MCF 10A (cell line): ENCODE measurements around the gene RAB9B. TPM values are rescaled to one million over a fixed set of nuclear protein-coding genes. Genes with fewer than 3 reads are reported as not detected.
A peak's percentile ranks its signal among the peaks of the same experiment; 100 is the strongest.
"Not testable (repeated sequence)": the region's sequence is repeated elsewhere in the genome, so short reads cannot be mapped to it uniquely, and the experiment has no call there.

Experiments used
- BruUV-seq: library from RNA; stranded (reverse); fragments of 400-500 nt; replicated peaks from 2 replicates; lab custom pipeline; 2021; lab: Mats Ljungman, UMichigan
- CTCF ChIA-PET: fragments of 300-600 bp; sonication (Branson Sonifier 250); formaldehyde crosslinking; extraction: SDS; loops from one replicate; lab custom pipeline; 2021; ENCODE audit warnings: antibody characterized with exemption, inconsistent platforms; lab: Yijun Ruan, JAX
- POLR2A ChIA-PET: fragments of 300-600, 350-650 bp; sonication (Branson Sonifier 250); formaldehyde crosslinking; extraction: SDS; loops from one replicate; lab custom pipeline; 2020; ENCODE audit warnings: antibody characterized with exemption, inconsistent platforms; lab: Yijun Ruan, JAX
- DNase-seq: peaks from one replicate; pipeline ENCODE4 v3.0.0-alpha.2; 2018; ENCODE audit not compliant: unreplicated experiment
- H3K27ac Mint-ChIP-seq: one replicate; pipeline ENCODE4 v1.8.0; 2022; ENCODE audit warnings: mild to moderate bottlenecking, low read depth, mixed read lengths; ENCODE audit not compliant: unreplicated experiment
- H3K27me3 Mint-ChIP-seq: one replicate; pipeline ENCODE4 v1.8.0; 2022; ENCODE audit warnings: mixed read lengths; ENCODE audit not compliant: insufficient read depth, unreplicated experiment
- H3K36me3 Mint-ChIP-seq: one replicate; pipeline ENCODE4 v1.8.0; 2022; ENCODE audit warnings: mild to moderate bottlenecking, moderate library complexity, mixed read lengths; ENCODE audit not compliant: insufficient read depth, unreplicated experiment
- H3K4me1 Mint-ChIP-seq: one replicate; pipeline ENCODE4 v1.8.0; 2022; ENCODE audit warnings: mixed read lengths; ENCODE audit not compliant: insufficient read depth, unreplicated experiment
- H3K4me3 Mint-ChIP-seq: one replicate; pipeline ENCODE4 v1.8.0; 2022; ENCODE audit warnings: mild to moderate bottlenecking, moderate library complexity, mixed read lengths; ENCODE audit not compliant: unreplicated experiment
- H3K9me3 Mint-ChIP-seq: one replicate; pipeline ENCODE4 v1.8.0; 2022; ENCODE audit warnings: mixed read lengths; ENCODE audit not compliant: unreplicated experiment
- intact Hi-C: fragments of 100-400 bp; cut with micrococcal nuclease; formaldehyde crosslinking; loops from 2 replicates; pipeline ENCODE4 v1.14.1; 2022
- total RNA-seq: library from RNA; stranded (reverse); gene quantifications from 2 replicates; pipeline ENCODE4 v1.2.3, GENCODE V29; 2022
- TF ChIP-seq, protein P1 (sequence below): fragments of 200-600 bp; IDR thresholded peaks from one replicate; pipeline ENCODE4 v1.8.0; 2022; ENCODE audit warnings: antibody characterized with exemption, mild to moderate bottlenecking; ENCODE audit not compliant: unreplicated experiment

Gene RAB9B
- total RNA-seq, 1 experiment from 2014 or later = 0.07 TPM

GRCh38 chrX:103817502-103817901 lies 14.6 kb downstream of the RAB9B start:
- TF ChIP-seq, protein P1, sequence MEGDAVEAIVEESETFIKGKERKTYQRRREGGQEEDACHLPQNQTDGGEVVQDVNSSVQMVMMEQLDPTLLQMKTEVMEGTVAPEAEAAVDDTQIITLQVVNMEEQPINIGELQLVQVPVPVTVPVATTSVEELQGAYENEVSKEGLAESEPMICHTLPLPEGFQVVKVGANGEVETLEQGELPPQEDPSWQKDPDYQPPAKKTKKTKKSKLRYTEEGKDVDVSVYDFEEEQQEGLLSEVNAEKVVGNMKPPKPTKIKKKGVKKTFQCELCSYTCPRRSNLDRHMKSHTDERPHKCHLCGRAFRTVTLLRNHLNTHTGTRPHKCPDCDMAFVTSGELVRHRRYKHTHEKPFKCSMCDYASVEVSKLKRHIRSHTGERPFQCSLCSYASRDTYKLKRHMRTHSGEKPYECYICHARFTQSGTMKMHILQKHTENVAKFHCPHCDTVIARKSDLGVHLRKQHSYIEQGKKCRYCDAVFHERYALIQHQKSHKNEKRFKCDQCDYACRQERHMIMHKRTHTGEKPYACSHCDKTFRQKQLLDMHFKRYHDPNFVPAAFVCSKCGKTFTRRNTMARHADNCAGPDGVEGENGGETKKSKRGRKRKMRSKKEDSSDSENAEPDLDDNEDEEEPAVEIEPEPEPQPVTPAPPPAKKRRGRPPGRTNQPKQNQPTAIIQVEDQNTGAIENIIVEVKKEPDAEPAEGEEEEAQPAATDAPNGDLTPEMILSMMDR = peak; percentile 68
- Mint-ChIP-seq H3K4me3 (no peak overlapping the region), H3K27ac (no peak overlapping the region), H3K36me3 (no peaks in the 10 kb centered on the region), H3K9me3 (no peaks in the 10 kb centered on the region), H3K27me3 (peaks cover 36% of the 10 kb centered on the region), H3K4me1 (no peaks in the 10 kb centered on the region)
- peak; percentile 66 for DNase-seq
- intact Hi-C loops = loop anchor here (1.0 to 2.0 kb wide), 3 partner anchors 129 to 329 kb away; no protein-coding TSS in a partner anchor
- CTCF ChIA-PET = interaction anchor here (1.0 to 1.5 kb wide), 3 partner anchors 9 to 127 kb away, joined by 3 to 6 read pairs (median 5); no protein-coding TSS in a partner anchor
- POLR2A ChIA-PET = no interaction called here
- BruUV-seq = no TSS peak

DNA sequence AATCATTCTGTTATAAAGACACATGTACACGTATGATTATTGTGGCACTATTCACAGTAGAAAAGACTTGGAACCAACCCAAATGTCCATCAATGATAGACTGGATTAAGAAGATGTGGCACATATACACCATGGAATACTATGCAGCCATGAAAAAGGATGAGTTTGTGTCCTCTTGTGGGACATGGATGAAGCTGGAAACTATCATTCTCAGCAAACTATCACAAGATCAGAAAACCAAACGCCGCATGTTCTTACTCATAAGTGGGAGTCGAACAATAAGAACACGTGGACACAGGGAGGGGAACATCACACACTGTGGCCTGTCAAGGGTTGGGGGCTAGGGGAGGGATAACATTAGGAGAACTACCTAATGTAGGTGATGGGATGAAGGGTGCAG lies 15.0 kb downstream of the RAB9B start:
- H3K9me3 Mint-ChIP-seq, H3K4me3 Mint-ChIP-seq, H3K36me3 Mint-ChIP-seq, H3K4me1 Mint-ChIP-seq, POLR2A ChIA-PET, DNase-seq, BruUV-seq, H3K27ac Mint-ChIP-seq: not testable (repeated sequence)
- CTCF ChIA-PET = interaction anchor here (0.6 to 1.5 kb wide), 5 partner anchors 8 to 327 kb away, joined by 3 to 6 read pairs (median 5); no protein-coding TSS in a partner anchor
- H3K27me3 Mint-ChIP-seq = peaks cover 36% of the 10 kb centered on the region
- intact Hi-C loops = loop anchor here (1.0 to 2.0 kb wide), 3 partner anchors 129 to 328 kb away; no protein-coding TSS in a partner anchor

DNA sequence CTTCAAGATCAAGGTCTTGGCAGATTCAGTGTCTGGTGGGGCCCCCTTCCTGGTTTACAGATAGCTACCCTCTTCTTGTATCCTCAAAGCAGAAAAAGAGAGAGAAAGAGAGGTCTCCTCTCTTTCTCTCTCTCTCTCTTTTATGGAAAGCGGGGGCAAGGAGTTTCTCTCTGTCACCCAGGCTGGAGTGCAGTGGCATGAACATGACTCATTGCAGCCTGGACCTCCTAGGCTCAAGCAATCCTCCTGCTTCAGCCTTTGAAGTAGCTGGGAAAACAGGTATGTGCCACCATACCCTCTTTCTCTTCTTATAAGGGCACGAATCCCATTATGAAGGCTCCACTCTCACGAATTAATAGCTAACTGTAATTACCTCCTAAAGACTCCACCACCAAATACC lies 20.2 kb downstream of the RAB9B start:
- no peak overlapping the region for H3K4me3 Mint-ChIP-seq
- H3K4me1 Mint-ChIP-seq = no peaks in the 10 kb centered on the region
- POLR2A ChIA-PET = interaction anchor here (0.9 kb wide), 1 partner anchor 28 kb away, joined by 5 read pairs; no protein-coding TSS in a partner anchor
- no peaks in the 10 kb centered on the region for H3K36me3 Mint-ChIP-seq
- no peak overlapping the region for H3K27ac Mint-ChIP-seq
- no TSS peak for BruUV-seq
- CTCF ChIA-PET = interaction anchor here (0.5 to 1.4 kb wide), 4 partner anchors 33 to 276 kb away, joined by 3 to 5 read pairs (median 4); no protein-coding TSS in a partner anchor
- peaks cover 69% of the 10 kb centered on the region for H3K27me3 Mint-ChIP-seq
- H3K9me3 Mint-ChIP-seq = no peaks in the 10 kb centered on the region
- intact Hi-C loops = no loop called here
- TF ChIP-seq, protein P1 = no peak
- no peak for DNase-seq

GRCh38 chrX:103806862-103807474 lies 25.1 kb downstream of the RAB9B start:
- ChIA-PET CTCF (interaction anchor here (0.9 kb wide), 1 partner anchor 12 kb away, joined by 3 read pairs; no protein-coding TSS in a partner anchor), POLR2A (no interaction called here)
- peaks cover 79% of the 10 kb centered on the region for H3K27me3 Mint-ChIP-seq
- no TSS peak for BruUV-seq
- no peak for DNase-seq
- no peaks in the 10 kb centered on the region for H3K4me1 Mint-ChIP-seq
- H3K9me3 Mint-ChIP-seq = no peaks in the 10 kb centered on the region
- intact Hi-C loops = no loop called here
- H3K36me3 Mint-ChIP-seq = no peaks in the 10 kb centered on the region
- TF ChIP-seq, protein P1 = no peak
- no peak overlapping the region for H3K4me3 Mint-ChIP-seq
- H3K27ac Mint-ChIP-seq = no peak overlapping the region
